Measurements from ENCODE around the gene SFT2D3. TPM values are rescaled to one million over a fixed set of nuclear protein-coding genes. Genes with fewer than 3 reads are reported as not detected.

SFT2D3 gene
- total and polyA plus RNA-seq, 9 of the 15 experiments (the other 6 are each of a cell fraction or from before 2014, with no cell fraction given): 7.5 to 9.9 (median 8.9) TPM; not detected in 2

DNA sequence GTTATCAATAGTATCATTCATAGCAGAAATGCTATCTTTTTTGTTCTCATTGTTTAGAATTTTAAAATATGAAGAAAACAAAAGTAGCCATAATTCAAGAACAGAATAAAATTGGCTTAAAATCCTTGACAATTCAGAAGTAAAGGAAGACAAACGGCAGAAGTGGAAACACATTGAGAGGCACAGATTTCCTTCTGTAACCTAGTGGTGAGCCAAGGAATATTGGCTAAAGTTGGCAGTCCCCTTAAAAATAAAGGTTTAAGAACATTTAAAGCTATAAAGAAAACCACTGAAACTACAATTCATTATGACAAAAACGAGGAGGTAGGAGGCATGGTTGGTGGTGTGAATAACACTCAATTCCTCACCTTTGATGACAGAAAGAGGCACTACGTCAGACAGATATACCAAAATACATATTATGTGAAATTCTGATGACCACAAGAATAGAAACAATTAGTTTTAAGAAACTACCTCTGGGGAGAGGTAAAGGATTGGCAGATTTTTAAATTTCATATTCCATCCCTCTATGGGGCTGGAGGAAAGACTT lies 42.3 kb downstream of the SFT2D3 start (continued):
- TF ChIP-seq, protein P1, sequence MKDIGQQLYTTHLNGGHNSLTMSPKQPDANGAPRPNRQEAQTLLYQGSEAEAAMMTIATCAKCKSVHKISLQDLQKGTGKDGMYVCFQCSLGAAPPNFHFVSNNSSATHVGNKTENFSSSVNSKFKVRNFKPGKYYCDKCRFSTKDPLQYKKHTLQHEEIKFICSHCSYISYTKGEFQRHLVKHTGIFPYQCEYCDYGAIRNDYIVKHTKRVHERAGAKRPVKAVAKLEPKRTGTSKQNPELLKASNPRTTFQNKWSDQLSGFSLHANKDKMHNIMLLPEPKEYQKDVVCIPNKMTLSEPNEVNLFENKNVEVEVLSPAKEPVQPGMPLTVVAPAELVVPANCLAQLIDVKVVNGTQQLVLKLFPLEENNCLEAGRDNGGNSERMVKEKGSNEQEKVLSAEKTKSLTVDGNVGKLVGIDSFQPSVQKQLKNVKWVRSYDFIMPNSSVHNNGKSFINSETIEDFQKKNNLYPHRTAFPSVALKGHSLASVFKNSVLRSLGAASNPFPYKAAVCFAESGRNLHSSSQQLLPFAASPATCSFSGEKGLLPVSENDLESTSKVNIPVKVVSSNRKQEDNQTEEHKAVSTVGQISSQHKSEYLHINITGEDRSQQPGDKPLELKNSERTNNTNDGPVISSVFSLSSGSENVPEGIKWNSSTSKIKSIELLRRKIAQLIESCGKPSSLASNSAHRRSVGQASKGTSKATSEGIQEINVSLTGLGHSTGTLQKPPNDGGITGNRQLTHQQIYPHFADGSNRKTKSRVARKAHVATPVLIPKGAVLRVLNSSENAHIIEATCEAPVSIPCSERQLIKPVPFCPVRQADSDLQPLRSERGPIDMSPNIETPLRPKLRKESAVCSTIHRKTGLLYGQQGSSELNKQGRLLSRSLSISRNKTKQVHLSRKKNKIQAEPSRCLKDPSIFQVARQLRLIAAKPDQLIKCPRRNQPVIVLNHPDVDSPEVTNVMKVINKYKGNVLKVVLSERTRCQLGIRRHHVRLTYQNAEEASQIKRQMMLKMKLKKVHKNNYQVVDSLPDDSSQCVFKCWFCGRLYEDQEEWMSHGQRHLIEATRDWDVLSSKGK (CRISPR knock-in tag; IDR thresholded peaks at IDR 0.05): no peak
- TF ChIP-seq DNMT1 (IDR thresholded peaks at IDR 0.05): no peak

GRCh38 chr2:127747621-127748020 lies 46.3 kb downstream of the SFT2D3 start:
- ChIA-PET POLR2A (no interaction called here), CTCF (ENCODE audit: low intra/inter-chr PET ratio) (no interaction called here)

More at GRCh38 chr2:127747621-127748020, 46.3 kb downstream of the SFT2D3 start:
- no peak for TF ChIP-seq ZKSCAN3 (CRISPR knock-in tag; IDR thresholded peaks at IDR 0.05)
- TF ChIP-seq ZNF239 (CRISPR knock-in tag; IDR thresholded peaks at IDR 0.05): no peak
- TF ChIP-seq SRF (CRISPR knock-in tag; IDR thresholded peaks at IDR 0.05): no peak
- no peak for TF ChIP-seq FOXA3 (CRISPR knock-in tag; conservative IDR thresholded peaks at IDR 0.05 in 1 of 2, IDR thresholded peaks at IDR 0.05 in 1 of 2)
- TF ChIP-seq ZBED1 (IDR thresholded peaks at IDR 0.05): no peak
- no peak for TF ChIP-seq PURB (CRISPR knock-in tag; IDR thresholded peaks at IDR 0.05; ENCODE audit: low read depth)
- TF ChIP-seq GTF3C2 (IDR thresholded peaks at IDR 0.05; ENCODE audit: borderline replicate concordance, extremely low read depth, insufficient read length): no peak
- no peak for TF ChIP-seq SETDB1 (IDR thresholded peaks at IDR 0.05; ENCODE audit: low read length)
- TF ChIP-seq ETV5 (CRISPR knock-in tag; IDR thresholded peaks at IDR 0.05; ENCODE audit: low read depth): no peak
- TF ChIP-seq ZNF79 (CRISPR knock-in tag; IDR thresholded peaks at IDR 0.05; ENCODE audit: low read depth): no peak
- Histone ChIP-seq H4K20me1 (replicated peaks; ENCODE audit: control insufficient read depth, insufficient read depth, low read length) (no peaks in the 10 kb centered on the region), H3K79me2 (ENCODE audit: control insufficient read depth, insufficient read depth, low read length) (no peaks in the 10 kb centered on the region), H3K36me3 (ENCODE audit: control insufficient read depth, insufficient read depth, low read length) (peaks cover 66% of the 10 kb centered on the region), H3K4me3 (no peak overlapping the region), H3K9me1 (ENCODE audit: control insufficient read depth, insufficient read depth, low read length) (no peaks in the 10 kb centered on the region), H3K27me3 (ENCODE audit: control insufficient read depth in 2 of 2, insufficient read depth in 2 of 2, low read length in 2 of 2) (no peaks in the 10 kb centered on the region), H2AFZ (ENCODE audit: low read depth, low read length) (no peak overlapping the region), H3K4me2 (ENCODE audit: insufficient read depth, low read length) (no peak overlapping the region), H3K4me1 (replicated peaks in 1 of 2; ENCODE audit: control insufficient read depth in 2 of 2, insufficient read depth in 2 of 2, low read length in 2 of 2) (no peaks in the 10 kb centered on the region), H3K9ac (ENCODE audit: insufficient read depth in 1 of 2, low read depth in 2 of 2, low read length in 2 of 2) (no peak overlapping the region; a peak in 1 of 4 replicates), H3K27ac (ENCODE audit: extremely low read depth, low read depth, low read length) (no peak overlapping the region), H3K9me3 (replicated peaks; ENCODE audit: control insufficient read depth, insufficient read depth, low read depth, low read length) (no peaks in the 10 kb centered on the region)
- ATAC-seq (no peak), FAIRE-seq (no peak), DNase-seq (ENCODE audit: extremely low read depth in 1 of 4, low spot score in 3 of 4) (no peak)
- intact Hi-C loops (cut with micrococcal nuclease): no loop called here
- in situ Hi-C loops (cut with MboI): no loop called here
- BruUV-seq (replicated peaks): no TSS peak
- 91% methylated on average over 5 of the region's 5 CpGs for WGBS (ENCODE audit: insufficient coverage, low coverage, missing lambda C conversion rate)

All from K562 (cell line).